HG03039 (cell line): ENCODE measurements around the gene DHRS2.
"Not testable (repeated sequence)": the region's sequence is repeated elsewhere in the genome, so short reads cannot be mapped to it uniquely, and the experiment has no call there.

Experiments
- ATAC-seq: cut with Tn5 transposase; IDR thresholded peaks from one replicate; pipeline ENCODE4 v1.9.1; 2021; ENCODE audit warnings: mild to moderate bottlenecking, moderate library complexity; ENCODE audit not compliant: unreplicated experiment

Gene DHRS2

GRCh38 chr14:23689709-23690514 is 53.7 kb downstream of the DHRS2 start:
- not testable (repeated sequence) for ATAC-seq

GRCh38 chr14:23692416-23692815 is 56.3 kb downstream of the DHRS2 start:
- no peak for ATAC-seq

GRCh38 chr14:23693252-23693775 is 57.1 kb downstream of the DHRS2 start:
- no peak for ATAC-seq

- ATAC-seq: no peak
These were observed 58.2 kb downstream of the DHRS2 start for GRCh38 chr14:23694085-23694948.
